WTC11 (cell line): Measurements from ENCODE around the gene GRAMD1B. TPM values are rescaled to one million over a fixed set of nuclear protein-coding genes. Genes with fewer than 3 reads are reported as not detected.
A peak's percentile ranks its signal among the peaks of the same experiment; 100 is the strongest.

Experiments
- ATAC-seq: fragments of 200-7000 bp; cut with Tn5 transposase; 2 replicates; pipeline ENCODE4 v1.10.0; 2021; ENCODE audit warnings: mild to moderate bottlenecking, moderate library complexity
- CTCF ChIA-PET: fragments of 300-600 bp; sonication (Branson Sonifier 250); formaldehyde crosslinking; loops from one replicate; lab custom pipeline; 2021; ENCODE audit warnings: antibody characterized with exemption; lab: Charles Lee
- POLR2A ChIA-PET: fragments of 350-600 bp; sonication (Branson Sonifier 250); formaldehyde crosslinking; loops from one replicate; lab custom pipeline; 2021; ENCODE audit warnings: antibody characterized with exemption; lab: Charles Lee
- DNase-seq: peaks from one replicate; pipeline ENCODE4 v3.0.0; 2021; ENCODE audit warnings: low spot score
- H3K27ac Mint-ChIP-seq: 2 replicates; pipeline ENCODE4 v1.8.0; 2021; ENCODE audit warnings: mixed read lengths
- H3K27me3 Mint-ChIP-seq: 2 replicates; pipeline ENCODE4 v1.8.0; 2021; ENCODE audit warnings: low read depth, mild to moderate bottlenecking, moderate library complexity, mixed read lengths
- H3K36me3 Mint-ChIP-seq: 2 replicates; pipeline ENCODE4 v1.8.0; 2021; ENCODE audit warnings: mixed read lengths
- H3K4me1 Mint-ChIP-seq: 2 replicates; pipeline ENCODE4 v1.8.0; 2022; ENCODE audit warnings: mixed read lengths
- H3K4me3 Mint-ChIP-seq: 2 replicates; pipeline ENCODE4 v1.8.0; 2021; ENCODE audit warnings: mild to moderate bottlenecking, moderate library complexity, mixed read lengths
- H3K9me3 Mint-ChIP-seq: 2 replicates; pipeline ENCODE4 v1.8.0; 2021; ENCODE audit warnings: mixed read lengths
- ELF4 ChIP-seq: sonication (generic); formaldehyde crosslinking; IDR thresholded peaks from 2 replicates; pipeline ENCODE4 v1.8.1; 2022; ENCODE audit warnings: low read depth, mild to moderate bottlenecking, moderate library complexity, missing genetic modification reagents
- GTF2I ChIP-seq: fragments of 250-450 bp; sonication (Bioruptor Pico); conservative IDR thresholded peaks from 2 replicates; pipeline ENCODE4 v1.4.0; 2021; ENCODE audit warnings: mild to moderate bottlenecking
- JAZF1 ChIP-seq: fragments of 250-450 bp; sonication (Bioruptor Pico); IDR thresholded peaks from 2 replicates; pipeline ENCODE4 v1.9.0; 2021; ENCODE audit warnings: moderate library complexity, mild to moderate bottlenecking, inconsistent platforms
- KAT7 ChIP-seq: sonication (generic); formaldehyde crosslinking; IDR thresholded peaks from 2 replicates; pipeline ENCODE4 v1.8.1; 2023; ENCODE audit warnings: missing genetic modification reagents, mild to moderate bottlenecking, borderline replicate concordance
- NFATC4 ChIP-seq: fragments of 250-450 bp; sonication (Bioruptor Pico); IDR thresholded peaks from 2 replicates; pipeline ENCODE4 v1.9.0; 2021; ENCODE audit warnings: mild to moderate bottlenecking
- PRRX2 ChIP-seq: fragments of 250-450 bp; sonication (Bioruptor Pico); IDR thresholded peaks from 2 replicates; pipeline ENCODE4 v1.8.0; 2021; ENCODE audit warnings: mild to moderate bottlenecking
- SMAD3 ChIP-seq: sonication (generic); formaldehyde crosslinking; IDR thresholded peaks from 2 replicates; pipeline ENCODE4 v1.8.0; 2022; ENCODE audit warnings: missing genetic modification reagents, mild to moderate bottlenecking, borderline replicate concordance
- TEAD1 ChIP-seq: sonication (generic); formaldehyde crosslinking; IDR thresholded peaks from 2 replicates; pipeline ENCODE4 v1.8.0; 2022; ENCODE audit warnings: mild to moderate bottlenecking, missing genetic modification reagents
- ZNF138 ChIP-seq: sonication (generic); formaldehyde crosslinking; conservative IDR thresholded peaks from 2 replicates; pipeline ENCODE4 v1.8.1; 2022; ENCODE audit warnings: mild to moderate bottlenecking, moderate library complexity, missing genetic modification reagents
- ZNF416 ChIP-seq: fragments of 250-450 bp; sonication (Bioruptor Pico); IDR thresholded peaks from 2 replicates; pipeline ENCODE4 v1.9.0; 2021; ENCODE audit warnings: mild to moderate bottlenecking, inconsistent platforms
- total RNA-seq: library from RNA; stranded (reverse); gene quantifications from 3 replicates; pipeline ENCODE4 v1.2.3, GENCODE V29; 2021
- TF ChIP-seq, protein P1 (sequence below): fragments of 250-450 bp; sonication (Bioruptor Pico); IDR thresholded peaks from 2 replicates; pipeline ENCODE4 v1.9.0; 2021; ENCODE audit warnings: mild to moderate bottlenecking, borderline replicate concordance
- TF ChIP-seq, protein P2 (sequence below): sonication (generic); formaldehyde crosslinking; IDR thresholded peaks from 2 replicates; pipeline ENCODE4 v1.8.0; 2022; ENCODE audit warnings: missing genetic modification reagents
- TF ChIP-seq, protein P3 (sequence below): sonication (generic); formaldehyde crosslinking; conservative IDR thresholded peaks from 2 replicates; pipeline ENCODE4 v1.8.1; 2023; ENCODE audit warnings: mild to moderate bottlenecking, low read depth, missing genetic modification reagents, moderate library complexity
- TF ChIP-seq, protein P4 (sequence below): sonication (generic); formaldehyde crosslinking; IDR thresholded peaks from 2 replicates; pipeline ENCODE4 v1.8.1; 2022; ENCODE audit warnings: mild to moderate bottlenecking, moderate library complexity, missing genetic modification reagents
- TF ChIP-seq, protein P5 (sequence below): sonication (generic); formaldehyde crosslinking; IDR thresholded peaks from 2 replicates; pipeline ENCODE4 v1.8.0; 2022; ENCODE audit warnings: mild to moderate bottlenecking, missing genetic modification reagents
- TF ChIP-seq, protein P6 (sequence below): sonication (generic); formaldehyde crosslinking; IDR thresholded peaks from 2 replicates; pipeline ENCODE4 v1.8.1; 2022; ENCODE audit warnings: low read depth, mild to moderate bottlenecking, moderate library complexity, missing genetic modification reagents, borderline replicate concordance

GRAMD1B gene
- total RNA-seq, 1 experiment from 2014 or later, result 31.5 TPM

DNA sequence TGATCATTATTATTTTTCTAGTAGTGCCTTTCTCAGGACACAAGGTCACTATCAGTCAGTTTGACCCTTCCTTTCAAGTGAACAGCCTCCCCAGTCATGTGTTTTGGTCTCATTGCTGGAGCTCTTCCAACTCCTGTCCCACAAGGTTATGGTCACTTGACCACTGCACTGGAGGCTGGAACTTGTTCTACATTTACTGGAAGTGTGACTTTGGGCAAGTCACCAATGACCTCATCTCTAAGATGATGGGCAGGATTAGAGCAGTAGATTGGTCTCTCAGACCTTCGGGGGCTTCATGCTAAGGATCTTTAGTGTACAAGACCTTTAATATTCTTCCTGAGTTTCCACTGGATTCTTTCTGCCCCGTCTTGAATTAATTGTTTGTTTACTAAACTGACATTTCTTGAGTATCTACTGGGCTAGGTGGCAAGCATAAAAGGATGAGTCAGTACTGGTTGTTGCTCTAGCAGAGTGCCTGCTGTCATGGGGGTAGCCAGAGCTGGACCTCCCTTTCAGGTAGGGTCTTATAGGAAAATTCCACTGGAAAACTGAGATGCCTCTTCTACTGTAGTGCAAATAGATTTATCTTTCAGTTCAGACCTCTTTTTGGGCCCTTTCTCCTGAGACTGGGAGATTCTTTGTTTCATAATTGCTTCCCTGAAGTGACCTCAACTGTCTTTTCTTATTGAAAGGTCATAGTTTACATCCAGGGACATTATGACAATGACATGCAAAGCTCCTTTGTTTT lies 106.8 kb downstream of the GRAMD1B start:
- POLR2A ChIA-PET, result interaction anchor here (0.5 kb wide), 1 partner anchor 24 kb away, joined by 4 read pairs; no protein-coding TSS in a partner anchor
- H3K27ac Mint-ChIP-seq, result peak overlapping the region; percentile 97

DNA sequence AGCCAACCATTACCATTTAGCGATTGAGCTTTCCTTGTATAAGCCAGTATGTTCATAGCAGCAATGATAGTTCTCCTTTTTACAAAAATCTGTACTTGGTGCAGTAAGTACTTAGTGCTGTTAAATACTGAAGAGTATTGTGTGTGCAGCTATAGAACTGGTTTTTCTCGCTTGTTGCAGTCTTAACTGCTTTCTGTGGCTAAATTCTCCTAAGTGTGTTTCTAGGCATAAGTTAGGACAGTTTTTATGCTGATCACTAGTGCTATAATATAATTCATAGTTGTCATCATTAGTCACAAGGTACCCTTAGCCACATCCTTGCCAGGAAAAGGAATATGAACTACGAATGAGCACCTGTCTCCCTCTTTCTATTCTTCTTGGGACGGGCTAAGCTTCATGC lies 107.7 kb downstream of the GRAMD1B start:
- Mint-ChIP-seq H3K27me3 (no peaks in the 10 kb centered on the region), H3K4me1 (peaks cover 52% of the 10 kb centered on the region), H3K27ac (peak overlapping the region; percentile 97), H3K4me3 (peak overlapping the region; percentile 26; the same call in 1 of the 2 replicates), H3K9me3 (no peaks in the 10 kb centered on the region), H3K36me3 (no peaks in the 10 kb centered on the region)
- no peak for ATAC-seq
- POLR2A ChIA-PET, result no interaction called here
- CTCF ChIA-PET, result interaction anchor here (1.0 to 3.0 kb wide), 9 partner anchors 17 to 276 kb away, joined by 3 to 20 read pairs (median 7); no protein-coding TSS in a partner anchor
- no peak for DNase-seq
- TF ChIP-seq, protein P1, sequence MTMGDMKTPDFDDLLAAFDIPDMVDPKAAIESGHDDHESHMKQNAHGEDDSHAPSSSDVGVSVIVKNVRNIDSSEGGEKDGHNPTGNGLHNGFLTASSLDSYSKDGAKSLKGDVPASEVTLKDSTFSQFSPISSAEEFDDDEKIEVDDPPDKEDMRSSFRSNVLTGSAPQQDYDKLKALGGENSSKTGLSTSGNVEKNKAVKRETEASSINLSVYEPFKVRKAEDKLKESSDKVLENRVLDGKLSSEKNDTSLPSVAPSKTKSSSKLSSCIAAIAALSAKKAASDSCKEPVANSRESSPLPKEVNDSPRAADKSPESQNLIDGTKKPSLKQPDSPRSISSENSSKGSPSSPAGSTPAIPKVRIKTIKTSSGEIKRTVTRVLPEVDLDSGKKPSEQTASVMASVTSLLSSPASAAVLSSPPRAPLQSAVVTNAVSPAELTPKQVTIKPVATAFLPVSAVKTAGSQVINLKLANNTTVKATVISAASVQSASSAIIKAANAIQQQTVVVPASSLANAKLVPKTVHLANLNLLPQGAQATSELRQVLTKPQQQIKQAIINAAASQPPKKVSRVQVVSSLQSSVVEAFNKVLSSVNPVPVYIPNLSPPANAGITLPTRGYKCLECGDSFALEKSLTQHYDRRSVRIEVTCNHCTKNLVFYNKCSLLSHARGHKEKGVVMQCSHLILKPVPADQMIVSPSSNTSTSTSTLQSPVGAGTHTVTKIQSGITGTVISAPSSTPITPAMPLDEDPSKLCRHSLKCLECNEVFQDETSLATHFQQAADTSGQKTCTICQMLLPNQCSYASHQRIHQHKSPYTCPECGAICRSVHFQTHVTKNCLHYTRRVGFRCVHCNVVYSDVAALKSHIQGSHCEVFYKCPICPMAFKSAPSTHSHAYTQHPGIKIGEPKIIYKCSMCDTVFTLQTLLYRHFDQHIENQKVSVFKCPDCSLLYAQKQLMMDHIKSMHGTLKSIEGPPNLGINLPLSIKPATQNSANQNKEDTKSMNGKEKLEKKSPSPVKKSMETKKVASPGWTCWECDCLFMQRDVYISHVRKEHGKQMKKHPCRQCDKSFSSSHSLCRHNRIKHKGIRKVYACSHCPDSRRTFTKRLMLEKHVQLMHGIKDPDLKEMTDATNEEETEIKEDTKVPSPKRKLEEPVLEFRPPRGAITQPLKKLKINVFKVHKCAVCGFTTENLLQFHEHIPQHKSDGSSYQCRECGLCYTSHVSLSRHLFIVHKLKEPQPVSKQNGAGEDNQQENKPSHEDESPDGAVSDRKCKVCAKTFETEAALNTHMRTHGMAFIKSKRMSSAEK (CRISPR knock-in tag), result no peak
- TF ChIP-seq, protein P2, sequence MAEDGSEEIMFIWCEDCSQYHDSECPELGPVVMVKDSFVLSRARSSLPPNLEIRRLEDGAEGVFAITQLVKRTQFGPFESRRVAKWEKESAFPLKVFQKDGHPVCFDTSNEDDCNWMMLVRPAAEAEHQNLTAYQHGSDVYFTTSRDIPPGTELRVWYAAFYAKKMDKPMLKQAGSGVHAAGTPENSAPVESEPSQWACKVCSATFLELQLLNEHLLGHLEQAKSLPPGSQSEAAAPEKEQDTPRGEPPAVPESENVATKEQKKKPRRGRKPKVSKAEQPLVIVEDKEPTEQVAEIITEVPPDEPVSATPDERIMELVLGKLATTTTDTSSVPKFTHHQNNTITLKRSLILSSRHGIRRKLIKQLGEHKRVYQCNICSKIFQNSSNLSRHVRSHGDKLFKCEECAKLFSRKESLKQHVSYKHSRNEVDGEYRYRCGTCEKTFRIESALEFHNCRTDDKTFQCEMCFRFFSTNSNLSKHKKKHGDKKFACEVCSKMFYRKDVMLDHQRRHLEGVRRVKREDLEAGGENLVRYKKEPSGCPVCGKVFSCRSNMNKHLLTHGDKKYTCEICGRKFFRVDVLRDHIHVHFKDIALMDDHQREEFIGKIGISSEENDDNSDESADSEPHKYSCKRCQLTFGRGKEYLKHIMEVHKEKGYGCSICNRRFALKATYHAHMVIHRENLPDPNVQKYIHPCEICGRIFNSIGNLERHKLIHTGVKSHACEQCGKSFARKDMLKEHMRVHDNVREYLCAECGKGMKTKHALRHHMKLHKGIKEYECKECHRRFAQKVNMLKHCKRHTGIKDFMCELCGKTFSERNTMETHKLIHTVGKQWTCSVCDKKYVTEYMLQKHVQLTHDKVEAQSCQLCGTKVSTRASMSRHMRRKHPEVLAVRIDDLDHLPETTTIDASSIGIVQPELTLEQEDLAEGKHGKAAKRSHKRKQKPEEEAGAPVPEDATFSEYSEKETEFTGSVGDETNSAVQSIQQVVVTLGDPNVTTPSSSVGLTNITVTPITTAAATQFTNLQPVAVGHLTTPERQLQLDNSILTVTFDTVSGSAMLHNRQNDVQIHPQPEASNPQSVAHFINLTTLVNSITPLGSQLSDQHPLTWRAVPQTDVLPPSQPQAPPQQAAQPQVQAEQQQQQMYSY (CRISPR knock-in tag), result no peak
- TF ChIP-seq, protein P3, sequence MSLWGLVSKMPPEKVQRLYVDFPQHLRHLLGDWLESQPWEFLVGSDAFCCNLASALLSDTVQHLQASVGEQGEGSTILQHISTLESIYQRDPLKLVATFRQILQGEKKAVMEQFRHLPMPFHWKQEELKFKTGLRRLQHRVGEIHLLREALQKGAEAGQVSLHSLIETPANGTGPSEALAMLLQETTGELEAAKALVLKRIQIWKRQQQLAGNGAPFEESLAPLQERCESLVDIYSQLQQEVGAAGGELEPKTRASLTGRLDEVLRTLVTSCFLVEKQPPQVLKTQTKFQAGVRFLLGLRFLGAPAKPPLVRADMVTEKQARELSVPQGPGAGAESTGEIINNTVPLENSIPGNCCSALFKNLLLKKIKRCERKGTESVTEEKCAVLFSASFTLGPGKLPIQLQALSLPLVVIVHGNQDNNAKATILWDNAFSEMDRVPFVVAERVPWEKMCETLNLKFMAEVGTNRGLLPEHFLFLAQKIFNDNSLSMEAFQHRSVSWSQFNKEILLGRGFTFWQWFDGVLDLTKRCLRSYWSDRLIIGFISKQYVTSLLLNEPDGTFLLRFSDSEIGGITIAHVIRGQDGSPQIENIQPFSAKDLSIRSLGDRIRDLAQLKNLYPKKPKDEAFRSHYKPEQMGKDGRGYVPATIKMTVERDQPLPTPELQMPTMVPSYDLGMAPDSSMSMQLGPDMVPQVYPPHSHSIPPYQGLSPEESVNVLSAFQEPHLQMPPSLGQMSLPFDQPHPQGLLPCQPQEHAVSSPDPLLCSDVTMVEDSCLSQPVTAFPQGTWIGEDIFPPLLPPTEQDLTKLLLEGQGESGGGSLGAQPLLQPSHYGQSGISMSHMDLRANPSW, result no peak
- TF ChIP-seq, protein P4, sequence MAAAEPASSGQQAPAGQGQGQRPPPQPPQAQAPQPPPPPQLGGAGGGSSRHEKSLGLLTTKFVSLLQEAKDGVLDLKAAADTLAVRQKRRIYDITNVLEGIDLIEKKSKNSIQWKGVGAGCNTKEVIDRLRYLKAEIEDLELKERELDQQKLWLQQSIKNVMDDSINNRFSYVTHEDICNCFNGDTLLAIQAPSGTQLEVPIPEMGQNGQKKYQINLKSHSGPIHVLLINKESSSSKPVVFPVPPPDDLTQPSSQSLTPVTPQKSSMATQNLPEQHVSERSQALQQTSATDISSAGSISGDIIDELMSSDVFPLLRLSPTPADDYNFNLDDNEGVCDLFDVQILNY (CRISPR knock-in tag), result no peak
- TF ChIP-seq KAT7 (CRISPR knock-in tag) (no peak), ZNF138 (CRISPR knock-in tag) (no peak), NFATC4 (no peak), JAZF1 (CRISPR knock-in tag) (no peak), SMAD3 (CRISPR knock-in tag) (no peak), GTF2I (CRISPR knock-in tag) (no peak)
- TF ChIP-seq, protein P5, sequence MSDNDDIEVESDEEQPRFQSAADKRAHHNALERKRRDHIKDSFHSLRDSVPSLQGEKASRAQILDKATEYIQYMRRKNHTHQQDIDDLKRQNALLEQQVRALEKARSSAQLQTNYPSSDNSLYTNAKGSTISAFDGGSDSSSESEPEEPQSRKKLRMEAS (CRISPR knock-in tag), result no peak
- TF ChIP-seq, protein P6, sequence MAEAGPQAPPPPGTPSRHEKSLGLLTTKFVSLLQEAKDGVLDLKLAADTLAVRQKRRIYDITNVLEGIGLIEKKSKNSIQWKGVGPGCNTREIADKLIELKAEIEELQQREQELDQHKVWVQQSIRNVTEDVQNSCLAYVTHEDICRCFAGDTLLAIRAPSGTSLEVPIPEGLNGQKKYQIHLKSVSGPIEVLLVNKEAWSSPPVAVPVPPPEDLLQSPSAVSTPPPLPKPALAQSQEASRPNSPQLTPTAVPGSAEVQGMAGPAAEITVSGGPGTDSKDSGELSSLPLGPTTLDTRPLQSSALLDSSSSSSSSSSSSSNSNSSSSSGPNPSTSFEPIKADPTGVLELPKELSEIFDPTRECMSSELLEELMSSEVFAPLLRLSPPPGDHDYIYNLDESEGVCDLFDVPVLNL (CRISPR knock-in tag), result no peak

More for the DNA sequence above, 106.8 kb downstream of the GRAMD1B start:
- peak; percentile 82 for ATAC-seq
- Mint-ChIP-seq H3K4me3 (peak overlapping the region; percentile 16), H3K9me3 (no peaks in the 10 kb centered on the region), H3K27me3 (no peaks in the 10 kb centered on the region)
- CTCF ChIA-PET, result interaction anchor here (1.0 to 3.0 kb wide), 8 partner anchors 17 to 232 kb away, joined by 3 to 20 read pairs (median 8); no protein-coding TSS in a partner anchor
- TF ChIP-seq PRRX2 (CRISPR knock-in tag) (no peak), ELF4 (CRISPR knock-in tag) (no peak), TEAD1 (CRISPR knock-in tag) (0 out of 2 replicates have a peak, but pooled peaks have one; percentile 11), ZNF416 (no peak)
- TF ChIP-seq, protein P3, result no peak
- TF ChIP-seq, all 79 proteins: peak for 1
- no peaks in the 10 kb centered on the region for H3K36me3 Mint-ChIP-seq
- DNase-seq, result no peak
- peaks cover 53% of the 10 kb centered on the region for H3K4me1 Mint-ChIP-seq
